D721Med (cell line): ENCODE data around the gene ANKRD12.

Experiments used
- DNase-seq: peaks from one replicate; pipeline ENCODE4 v3.0.0; 2011; ENCODE audit warnings: low spot score; ENCODE audit not compliant: insufficient read length
- FAIRE-seq: peaks from 2 replicates; lab custom pipeline; 2011; peaks lifted over from hg19 to GRCh38; lab: Jason Lieb, UNC
- CTCF ChIP-seq: IDR thresholded peaks from 2 replicates; pipeline ENCODE4 v1.5.1; 2012; ENCODE audit warnings: mild to moderate bottlenecking, control low read depth; ENCODE audit not compliant: insufficient read depth; ENCODE audit errors: missing control alignments

Gene ANKRD12

GRCh38 chr18:9217743-9218451 lies 81.3 kb downstream of the ANKRD12 start:
- DNase-seq (no peak), FAIRE-seq (peak; percentile 6)
- TF ChIP-seq CTCF = no peak

GRCh38 chr18:9221040-9221439 lies 84.5 kb downstream of the ANKRD12 start:
- DNase-seq (no peak), FAIRE-seq (no peak)
- no peak for TF ChIP-seq CTCF

- DNase-seq (no peak), FAIRE-seq (no peak)
These were observed 85.1 kb downstream of the ANKRD12 start for GRCh38 chr18:9221661-9222060.

GRCh38 chr18:9223356-9223755 lies 86.8 kb downstream of the ANKRD12 start:
- DNase-seq (no peak), FAIRE-seq (no peak)
- TF ChIP-seq CTCF = no peak

More at GRCh38 chr18:9221661-9222060, 85.1 kb downstream of the ANKRD12 start:
- TF ChIP-seq CTCF = no peak

- TF ChIP-seq CTCF = no peak
- no peak for FAIRE-seq
These were observed 89.9 kb downstream of the ANKRD12 start for GRCh38 chr18:9226463-9226862.

GRCh38 chr18:9231852-9232486 lies 95.4 kb downstream of the ANKRD12 start:
- no peak for TF ChIP-seq CTCF
- DNase-seq (no peak), FAIRE-seq (no peak)

More at GRCh38 chr18:9226463-9226862, 89.9 kb downstream of the ANKRD12 start:
- DNase-seq = no peak

- no peak for FAIRE-seq
- DNase-seq = no peak
- no peak for TF ChIP-seq CTCF
These were observed 96.4 kb downstream of the ANKRD12 start for GRCh38 chr18:9232977-9233376.
